Hepatocyte (in vitro differentiated cells): ENCODE data around the gene OSBPL3. TPM values are rescaled to one million over a fixed set of nuclear protein-coding genes. Genes with fewer than 3 reads are reported as not detected.
A peak's percentile ranks its signal among the peaks of the same experiment; 100 is the strongest.

Experiments used
- DNase-seq: peaks from one replicate; pipeline ENCODE4 v3.0.0-alpha.2; 2016; ENCODE audit warnings: low spot score
- H2AFZ ChIP-seq: fragments of 200-600 bp; sonication (generic); 2 replicates; pipeline ENCODE4 v1.6.0; 2016; ENCODE audit warnings: antibody characterized with exemption, mild to moderate bottlenecking
- H3K27ac ChIP-seq: fragments of 200-600 bp; sonication (generic); 2 replicates; pipeline ENCODE4 v1.5.1; 2016; ENCODE audit warnings: mild to moderate bottlenecking
- H3K27me3 ChIP-seq: fragments of 200-600 bp; sonication (generic); 2 replicates; pipeline ENCODE4 v1.6.1; 2016
- H3K36me3 ChIP-seq: fragments of 200-600 bp; sonication (generic); replicated peaks from 2 replicates; pipeline ENCODE4 v1.5.1; 2016; ENCODE audit warnings: low read depth; ENCODE audit not compliant: insufficient read depth
- H3K4me1 ChIP-seq: fragments of 200-600 bp; sonication (generic); 2 replicates; pipeline ENCODE4 v1.5.1; 2016; ENCODE audit warnings: mild to moderate bottlenecking, moderate library complexity; ENCODE audit not compliant: insufficient read depth
- H3K4me2 ChIP-seq: fragments of 200-600 bp; sonication (generic); 2 replicates; pipeline ENCODE4 v1.6.0; 2016
- H3K4me3 ChIP-seq: fragments of 200-600 bp; sonication (generic); 2 replicates; pipeline ENCODE4 v1.5.1; 2016; ENCODE audit warnings: mild to moderate bottlenecking
- H3K79me2 ChIP-seq: fragments of 200-600 bp; sonication (generic); 2 replicates; pipeline ENCODE4 v1.6.0; 2017; ENCODE audit warnings: mild to moderate bottlenecking
- H3K9me2 ChIP-seq: fragments of 200-600 bp; sonication (generic); replicated peaks from 2 replicates; pipeline ENCODE4 v1.6.0; 2017; ENCODE audit warnings: mild to moderate bottlenecking; ENCODE audit not compliant: insufficient read depth
- H3K9me3 ChIP-seq: fragments of 200-600 bp; sonication (generic); 2 replicates; pipeline ENCODE4 v1.5.1; 2016; ENCODE audit warnings: low read depth, mild to moderate bottlenecking
- H4K20me1 ChIP-seq: fragments of 200-600 bp; sonication (generic); 2 replicates; pipeline ENCODE4 v1.6.0; 2016; ENCODE audit warnings: mild to moderate bottlenecking; ENCODE audit not compliant: insufficient read depth, poor library complexity, severe bottlenecking
- EZH2 ChIP-seq: fragments of 200-600 bp; sonication (generic); IDR thresholded peaks from 2 replicates; pipeline ENCODE4 v1.6.1; 2016; ENCODE audit warnings: antibody characterized with exemption, mild to moderate bottlenecking, borderline replicate concordance
- EZH2phosphoT487 ChIP-seq: fragments of 200-600 bp; sonication (generic); IDR thresholded peaks from one replicate; pipeline ENCODE4 v1.6.1; 2018; ENCODE audit warnings: antibody characterized with exemption, mild to moderate bottlenecking, low read depth, moderate library complexity; ENCODE audit not compliant: unreplicated experiment, severe bottlenecking
- WGBS: methylation state at CpG from one replicate; pipeline ENCODE4 v1.1.6; 2016; ENCODE audit warnings: low lambda C conversion rate; ENCODE audit errors: missing lambda C conversion rate; 5-methylcytosine and 5-hydroxymethylcytosine counted together
- polyA plus RNA-seq: library from polyadenylated mRNA; unstranded; fragments of >200 nt; fragmentation: Nextera tagmentation; extraction: Ambion mirVana; gene quantifications from 2 replicates; pipeline ENCODE4 v1.2.1, GENCODE V29; 2016
- total RNA-seq: library from RNA; depleted of rRNA; stranded (reverse); fragments of >200 nt; gene quantifications from 2 replicates; pipeline ENCODE4 v1.2.3, GENCODE V29; 2014
- TF ChIP-seq, protein P1 (sequence below): fragments of 200-600 bp; sonication (generic); IDR thresholded peaks from 2 replicates; pipeline ENCODE4 v1.5.1; 2016; ENCODE audit warnings: antibody characterized with exemption, mild to moderate bottlenecking; ENCODE audit not compliant: poor library complexity

Gene OSBPL3
- total and polyA plus RNA-seq, 2 experiments from 2014 or later = 11.4 to 18.0 TPM

DNA sequence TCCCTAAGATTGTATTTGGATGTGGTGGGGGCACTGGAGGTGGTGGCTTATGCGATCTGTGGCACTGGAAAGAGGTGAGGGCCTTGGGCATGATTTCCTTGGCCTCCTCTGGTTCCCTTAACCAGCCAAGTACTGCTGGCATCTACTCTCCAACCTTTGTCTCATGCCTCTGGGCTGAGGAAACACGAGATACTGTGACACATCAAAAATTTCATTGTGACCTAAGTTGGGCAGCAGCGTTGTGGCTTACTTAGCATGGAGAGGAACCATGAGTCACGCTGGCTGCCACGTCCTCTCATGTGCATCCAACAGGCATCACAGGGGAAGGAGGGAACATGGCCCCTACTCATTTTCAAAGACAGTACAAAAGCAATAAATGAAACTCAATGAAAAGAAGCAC, 193.0 kb downstream of the OSBPL3 start:
- Histone ChIP-seq H3K4me3 (no peak overlapping the region), H4K20me1 (no peaks in the 10 kb centered on the region), H3K27ac (no peak overlapping the region), H3K27me3 (no peaks in the 10 kb centered on the region), H3K9me2 (no peaks in the 10 kb centered on the region), H3K79me2 (no peaks in the 10 kb centered on the region), H3K9me3 (no peaks in the 10 kb centered on the region), H3K4me1 (no peaks in the 10 kb centered on the region), H3K4me2 (no peak overlapping the region), H3K36me3 (no peaks in the 10 kb centered on the region), H2AFZ (no peak overlapping the region)
- no peak for DNase-seq
- TF ChIP-seq, protein P1, sequence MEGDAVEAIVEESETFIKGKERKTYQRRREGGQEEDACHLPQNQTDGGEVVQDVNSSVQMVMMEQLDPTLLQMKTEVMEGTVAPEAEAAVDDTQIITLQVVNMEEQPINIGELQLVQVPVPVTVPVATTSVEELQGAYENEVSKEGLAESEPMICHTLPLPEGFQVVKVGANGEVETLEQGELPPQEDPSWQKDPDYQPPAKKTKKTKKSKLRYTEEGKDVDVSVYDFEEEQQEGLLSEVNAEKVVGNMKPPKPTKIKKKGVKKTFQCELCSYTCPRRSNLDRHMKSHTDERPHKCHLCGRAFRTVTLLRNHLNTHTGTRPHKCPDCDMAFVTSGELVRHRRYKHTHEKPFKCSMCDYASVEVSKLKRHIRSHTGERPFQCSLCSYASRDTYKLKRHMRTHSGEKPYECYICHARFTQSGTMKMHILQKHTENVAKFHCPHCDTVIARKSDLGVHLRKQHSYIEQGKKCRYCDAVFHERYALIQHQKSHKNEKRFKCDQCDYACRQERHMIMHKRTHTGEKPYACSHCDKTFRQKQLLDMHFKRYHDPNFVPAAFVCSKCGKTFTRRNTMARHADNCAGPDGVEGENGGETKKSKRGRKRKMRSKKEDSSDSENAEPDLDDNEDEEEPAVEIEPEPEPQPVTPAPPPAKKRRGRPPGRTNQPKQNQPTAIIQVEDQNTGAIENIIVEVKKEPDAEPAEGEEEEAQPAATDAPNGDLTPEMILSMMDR = no peak
- 86% methylated on average over 5 of the region's 5 CpGs for WGBS

DNA sequence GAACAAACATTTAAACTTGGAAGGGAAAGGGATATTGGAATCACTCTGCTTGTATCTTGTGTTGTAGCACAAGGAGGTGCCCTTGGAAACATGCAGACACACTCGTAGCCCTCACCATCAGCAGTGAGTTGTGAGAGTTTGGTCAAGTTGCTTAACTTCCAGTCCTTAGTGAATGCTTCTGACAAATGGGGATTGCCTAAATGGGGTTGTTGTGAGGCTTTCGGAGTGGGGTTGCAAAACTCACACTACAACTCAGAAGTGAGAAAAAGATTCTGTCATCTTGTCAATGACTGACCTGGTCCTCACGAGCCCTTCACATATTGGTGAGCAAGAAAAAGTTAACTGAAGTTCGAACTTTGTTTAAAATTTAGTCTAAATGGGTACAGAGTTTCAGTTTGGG, 193.7 kb downstream of the OSBPL3 start:
- 94% methylated on average over 4 of the region's 4 CpGs for WGBS
- H3K36me3 ChIP-seq = no peaks in the 10 kb centered on the region
- H3K27me3 ChIP-seq = no peaks in the 10 kb centered on the region
- no peak overlapping the region for H3K27ac ChIP-seq
- no peak overlapping the region for H2AFZ ChIP-seq
- no peaks in the 10 kb centered on the region for H3K79me2 ChIP-seq
- H3K4me1 ChIP-seq = no peaks in the 10 kb centered on the region
- no peak overlapping the region for H3K4me2 ChIP-seq
- no peaks in the 10 kb centered on the region for H3K9me3 ChIP-seq
- H4K20me1 ChIP-seq = no peaks in the 10 kb centered on the region
- DNase-seq = no peak
- no peaks in the 10 kb centered on the region for H3K9me2 ChIP-seq
- TF ChIP-seq, protein P1 = no peak
- no peak for TF ChIP-seq EZH2
- TF ChIP-seq EZH2phosphoT487 = no peak
- no peak overlapping the region for H3K4me3 ChIP-seq

DNA sequence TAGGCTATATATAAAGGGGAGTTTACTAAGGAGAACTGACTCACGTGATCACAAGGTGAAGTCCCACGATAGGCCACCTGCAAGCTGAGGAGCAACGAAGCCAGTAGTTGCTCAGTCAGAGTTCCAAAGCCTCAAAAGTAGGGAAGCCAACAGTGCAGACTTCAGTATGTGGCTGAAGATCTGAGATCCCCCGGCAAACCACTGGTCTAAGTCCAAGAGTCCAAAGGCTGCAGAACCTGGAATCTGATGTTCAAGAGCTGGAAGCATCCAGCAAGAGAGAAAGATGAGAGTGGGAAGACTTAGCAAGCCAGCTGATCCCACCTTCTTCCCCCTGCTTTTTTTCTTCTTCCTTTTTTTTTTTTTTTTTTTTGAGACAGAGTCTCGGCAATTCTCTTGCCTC, 195.7 kb downstream of the OSBPL3 start:
- Histone ChIP-seq H3K4me2 (no peak overlapping the region), H2AFZ (no peak overlapping the region), H3K4me3 (no peak overlapping the region), H3K27ac (no peak overlapping the region), H4K20me1 (no peaks in the 10 kb centered on the region), H3K27me3 (no peaks in the 10 kb centered on the region), H3K79me2 (no peaks in the 10 kb centered on the region), H3K9me3 (no peaks in the 10 kb centered on the region), H3K36me3 (no peaks in the 10 kb centered on the region), H3K9me2 (no peaks in the 10 kb centered on the region), H3K4me1 (no peaks in the 10 kb centered on the region)
- DNase-seq = peak; percentile 13
- WGBS = 87% methylated on average over 5 of the region's 5 CpGs
- TF ChIP-seq EZH2phosphoT487 (no peak), EZH2 (no peak)
- TF ChIP-seq, protein P1 = no peak

DNA sequence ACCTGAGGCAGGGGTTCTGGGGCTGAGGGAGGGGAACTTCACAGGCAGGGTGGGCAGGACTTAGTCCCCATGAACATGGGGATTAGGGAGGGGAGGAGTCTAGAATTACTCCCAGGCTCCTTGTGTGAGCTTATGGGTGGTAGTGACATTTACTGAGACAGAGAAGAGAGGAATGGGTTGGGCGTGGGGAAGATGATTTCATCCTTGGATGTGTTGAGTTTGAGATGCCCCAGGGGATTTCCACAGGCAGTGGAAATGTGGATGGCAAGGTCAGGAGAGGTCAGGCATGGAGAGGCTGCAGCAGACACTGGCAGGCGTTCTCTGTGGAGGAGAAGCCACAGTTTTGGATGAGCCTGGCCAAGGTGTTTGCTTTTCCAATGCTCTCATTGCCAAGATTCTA, 196.3 kb downstream of the OSBPL3 start:
- Histone ChIP-seq H3K27ac (no peak overlapping the region), H2AFZ (no peak overlapping the region)
- no peak for DNase-seq

More for the DNA sequence above, 196.3 kb downstream of the OSBPL3 start:
- no peak overlapping the region for H3K4me3 ChIP-seq
- H3K27me3 ChIP-seq = no peaks in the 10 kb centered on the region
- no peaks in the 10 kb centered on the region for H3K9me3 ChIP-seq
- H4K20me1 ChIP-seq = no peaks in the 10 kb centered on the region
- TF ChIP-seq, protein P1 = no peak
- TF ChIP-seq EZH2 = no peak
- no peak for TF ChIP-seq EZH2phosphoT487
- no peak overlapping the region for H3K4me2 ChIP-seq
- H3K4me1 ChIP-seq = no peaks in the 10 kb centered on the region
- 84% methylated on average over 2 of the region's 2 CpGs for WGBS
- H3K36me3 ChIP-seq = no peaks in the 10 kb centered on the region
- no peaks in the 10 kb centered on the region for H3K79me2 ChIP-seq
- H3K9me2 ChIP-seq = no peaks in the 10 kb centered on the region
